HG03575 (cell line): ENCODE data around the gene WDFY4.

Experiments
- ATAC-seq: cut with Tn5 transposase; IDR thresholded peaks from one replicate; pipeline ENCODE4 v1.9.1; 2021; ENCODE audit not compliant: unreplicated experiment, insufficient number of reproducible peaks, low FRiP score; ENCODE audit errors: extremely low read depth

WDFY4 gene

DNA sequence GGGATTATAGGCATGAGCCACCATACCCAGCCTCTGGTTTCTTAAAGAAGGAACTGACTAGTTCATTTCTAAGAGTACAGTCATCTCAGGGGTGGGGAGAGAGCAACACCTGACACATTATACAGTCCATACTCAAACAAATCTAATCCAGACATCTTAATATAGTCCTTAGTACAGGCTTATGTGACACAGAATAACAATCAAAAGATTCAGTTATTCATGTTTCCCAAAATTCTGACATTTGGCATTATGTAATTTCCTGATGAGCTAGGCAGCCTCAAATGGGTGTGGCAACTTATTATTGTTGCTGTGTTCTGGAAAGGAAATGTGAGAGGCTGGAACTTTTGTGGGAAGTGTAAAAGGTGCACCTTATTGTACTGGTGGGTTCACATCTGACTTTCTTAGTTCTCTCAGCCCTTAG lies 116.3 kb downstream of the WDFY4 start:
- ATAC-seq: no peak

DNA sequence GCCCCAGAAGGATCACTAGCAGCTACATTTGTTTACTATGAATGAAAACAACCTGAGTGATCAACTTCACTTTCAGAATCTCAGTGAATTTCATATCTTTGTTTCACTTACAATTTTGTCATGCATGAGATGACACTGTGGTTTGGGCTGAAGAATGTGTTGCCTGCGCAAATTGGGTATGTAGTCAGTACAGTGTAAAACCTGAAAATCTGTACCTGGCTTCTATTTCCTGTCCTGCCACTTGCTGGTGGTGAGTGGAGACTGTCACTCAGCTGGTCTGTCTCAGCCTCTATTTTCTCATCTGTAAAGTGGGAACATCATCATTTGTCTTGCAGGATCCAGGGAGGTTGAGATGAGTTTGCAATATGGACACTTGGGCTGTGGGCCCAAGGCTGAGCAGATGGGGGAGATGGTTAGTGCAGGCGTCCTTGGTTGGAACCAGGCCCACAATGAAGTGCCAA lies 118.0 kb downstream of the WDFY4 start:
- peak; percentile 80 for ATAC-seq

DNA sequence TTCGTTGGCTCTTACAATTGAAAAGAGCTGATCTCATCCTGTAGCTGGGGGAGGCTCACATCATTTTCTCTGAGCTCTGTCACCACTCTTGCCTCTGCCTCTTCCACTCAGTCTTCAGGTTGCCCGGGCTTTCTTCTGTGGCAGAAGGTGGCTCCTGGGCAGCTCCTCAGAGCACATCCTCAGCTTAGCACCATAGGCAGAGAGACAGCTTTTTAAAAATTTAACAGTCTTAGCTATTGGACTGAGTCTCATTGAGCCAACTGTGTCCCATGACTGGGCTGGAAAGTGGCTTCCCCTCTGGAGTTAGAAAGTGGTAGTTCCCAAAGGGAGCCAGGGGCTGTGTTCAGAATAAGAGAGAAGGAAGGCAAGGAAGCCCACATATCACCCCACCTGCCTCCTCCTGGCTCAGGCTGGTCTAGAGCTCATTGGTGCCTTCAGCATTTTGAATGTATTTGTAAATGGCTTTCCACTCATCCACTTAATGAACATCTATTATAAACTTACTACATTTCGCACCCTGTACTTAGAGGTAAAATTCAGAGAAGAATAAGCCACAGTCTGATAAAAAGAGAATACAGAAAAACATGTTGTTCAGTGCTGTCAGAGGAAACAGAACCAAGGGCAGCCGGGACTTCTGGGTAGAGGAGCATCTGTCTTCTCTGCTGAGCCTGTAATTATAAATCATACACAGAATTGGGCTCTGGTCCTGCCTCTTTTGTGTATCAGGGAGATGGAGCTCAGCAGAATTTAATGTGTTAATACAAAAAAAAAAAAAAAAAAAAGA lies 119.3 kb downstream of the WDFY4 start:
- ATAC-seq: no peak

DNA sequence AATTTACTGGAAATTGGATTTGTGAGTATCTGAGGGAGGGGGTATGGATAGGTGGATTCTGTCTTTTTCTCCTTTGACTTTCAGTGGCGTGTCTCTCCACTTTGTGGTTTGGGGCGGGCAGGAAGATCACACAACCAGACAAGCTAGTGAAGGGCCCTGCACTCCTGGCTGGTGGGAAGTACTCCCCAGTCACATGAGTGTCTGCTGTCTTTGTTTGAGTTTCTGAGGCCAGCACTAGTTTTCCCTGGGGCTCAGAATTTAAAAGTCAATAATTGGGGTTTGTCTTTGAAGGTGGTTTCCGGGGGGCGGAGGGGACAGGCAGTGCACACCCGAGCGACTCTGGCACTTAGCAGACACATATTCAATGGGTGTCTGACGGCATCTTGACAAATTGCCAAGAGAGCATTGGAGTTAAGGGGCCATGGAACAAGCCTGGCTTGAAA lies 120.1 kb downstream of the WDFY4 start:
- no peak for ATAC-seq

DNA sequence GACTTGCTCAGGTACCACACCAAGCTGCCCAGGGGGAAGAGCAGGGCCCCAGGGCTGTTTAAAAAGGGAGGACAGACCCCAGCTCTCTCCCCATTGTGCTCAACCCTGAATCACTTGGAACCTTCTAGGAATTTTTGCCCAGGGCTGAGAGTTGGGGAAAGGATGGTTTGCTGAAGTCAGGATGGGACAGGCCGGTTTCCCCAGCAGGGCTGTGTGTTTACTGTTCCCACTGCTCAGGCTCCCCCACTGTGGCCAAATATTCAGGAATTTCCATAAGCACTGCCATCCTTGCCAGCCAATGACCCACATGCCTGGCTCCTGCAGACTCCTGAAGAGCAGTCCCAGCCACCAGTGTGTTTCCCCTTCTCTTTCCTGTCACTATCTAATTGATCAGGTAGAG lies 120.7 kb downstream of the WDFY4 start:
- no peak for ATAC-seq

DNA sequence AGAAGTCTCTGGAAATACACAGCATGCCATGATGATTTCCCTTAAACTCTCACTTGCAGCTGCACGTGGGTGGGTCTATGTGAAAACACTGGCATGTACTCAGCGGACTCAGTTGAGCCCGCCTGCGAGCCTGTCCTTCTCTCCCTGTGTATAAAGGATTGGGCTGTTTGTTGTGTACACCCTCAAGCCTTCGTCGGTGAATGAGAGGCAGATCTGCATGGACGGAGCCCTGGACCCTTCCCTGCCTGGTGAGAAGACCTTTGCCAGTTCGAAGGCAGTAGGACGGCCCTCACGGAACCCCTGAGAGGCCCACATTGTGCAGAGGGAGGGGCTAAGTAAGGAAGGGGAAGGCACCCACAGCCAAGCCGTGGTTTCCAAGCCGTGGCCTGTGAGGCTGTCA lies 121.2 kb downstream of the WDFY4 start:
- ATAC-seq: no peak

DNA sequence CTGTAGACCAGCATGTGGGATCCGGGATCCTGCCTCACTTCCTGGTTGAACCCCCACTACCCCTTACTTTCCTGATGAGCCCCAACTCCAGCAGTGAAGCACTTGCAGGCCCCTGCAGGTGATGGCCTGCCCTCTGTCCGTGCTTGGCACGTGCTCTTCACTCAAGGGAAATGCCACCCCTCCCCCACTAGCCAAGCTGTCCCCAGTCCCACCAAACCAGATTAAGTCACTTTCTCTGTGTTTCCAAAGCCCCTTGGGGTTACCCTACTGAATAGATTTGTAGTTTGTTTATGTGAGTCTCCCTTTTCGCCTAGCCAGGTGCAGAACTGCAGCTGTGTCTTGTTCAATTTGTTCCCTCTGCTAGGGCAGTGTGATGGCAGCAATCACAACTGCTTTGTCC lies 121.7 kb downstream of the WDFY4 start:
- no peak for ATAC-seq

DNA sequence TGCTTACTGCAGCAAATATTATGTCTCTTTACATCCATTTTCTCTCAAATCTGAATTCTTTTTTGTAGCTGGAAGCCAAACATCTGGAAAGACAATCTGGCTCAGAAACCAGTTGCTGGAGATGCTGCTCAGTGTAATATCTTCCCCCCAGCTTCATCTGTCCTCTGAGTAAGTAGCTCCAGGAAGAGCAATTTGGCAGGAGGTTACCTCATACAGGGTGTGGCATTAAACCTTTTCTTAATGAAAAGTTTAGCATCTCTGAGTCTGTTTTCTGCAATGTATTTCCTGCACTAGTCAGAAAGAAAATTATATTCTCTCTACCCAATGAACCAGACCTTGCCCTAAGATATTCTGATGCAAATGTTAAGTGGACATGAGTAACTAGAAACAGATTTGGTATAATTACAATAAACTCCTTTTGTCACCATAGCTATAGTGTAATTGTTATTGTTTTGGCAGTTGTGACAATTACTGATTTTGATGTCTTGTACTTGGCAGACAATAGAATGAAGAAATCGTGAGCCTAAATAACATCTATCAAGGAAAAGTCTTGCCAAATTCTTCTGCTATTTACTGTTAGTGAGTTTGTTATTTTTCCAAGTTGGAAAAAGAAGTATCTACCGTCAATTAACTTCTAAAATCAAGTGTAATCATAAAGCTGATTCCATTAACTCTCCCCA lies 123.3 kb downstream of the WDFY4 start:
- ATAC-seq: no peak

DNA sequence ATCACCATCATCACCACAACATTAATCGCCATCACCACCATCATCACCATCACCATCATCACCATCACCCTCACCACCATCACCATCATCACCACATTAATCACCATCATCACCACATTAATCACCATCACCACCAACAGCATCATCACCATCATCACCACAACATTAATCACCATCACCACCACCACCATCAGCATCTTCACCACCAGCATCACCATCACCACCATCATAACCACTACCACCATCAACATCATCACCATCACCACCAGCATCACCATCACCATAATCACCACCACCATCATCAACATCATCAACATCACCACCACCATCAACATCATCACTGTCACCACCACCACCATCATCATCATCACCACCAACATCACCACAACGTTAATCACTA lies 124.6 kb downstream of the WDFY4 start:
- no peak for ATAC-seq

DNA sequence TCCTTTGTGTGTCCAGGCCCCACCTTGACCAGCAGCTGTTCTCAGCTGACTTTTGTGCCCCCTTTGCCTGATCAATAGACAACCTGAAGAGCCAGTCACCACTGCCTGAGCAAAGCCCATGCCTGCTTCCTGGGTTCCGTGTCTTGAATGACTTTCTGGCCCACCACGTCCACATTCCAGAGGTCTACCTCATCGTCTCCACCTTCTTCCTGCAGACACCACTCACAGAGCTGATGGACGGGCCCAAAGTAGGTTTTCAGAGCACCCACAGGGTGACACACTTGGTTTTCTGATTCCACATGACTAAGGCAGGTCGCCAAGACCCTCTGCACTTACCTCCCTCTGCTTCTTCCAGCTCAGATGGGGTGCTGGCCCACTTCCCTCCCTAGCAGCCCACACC lies 126.8 kb downstream of the WDFY4 start:
- no peak for ATAC-seq

DNA sequence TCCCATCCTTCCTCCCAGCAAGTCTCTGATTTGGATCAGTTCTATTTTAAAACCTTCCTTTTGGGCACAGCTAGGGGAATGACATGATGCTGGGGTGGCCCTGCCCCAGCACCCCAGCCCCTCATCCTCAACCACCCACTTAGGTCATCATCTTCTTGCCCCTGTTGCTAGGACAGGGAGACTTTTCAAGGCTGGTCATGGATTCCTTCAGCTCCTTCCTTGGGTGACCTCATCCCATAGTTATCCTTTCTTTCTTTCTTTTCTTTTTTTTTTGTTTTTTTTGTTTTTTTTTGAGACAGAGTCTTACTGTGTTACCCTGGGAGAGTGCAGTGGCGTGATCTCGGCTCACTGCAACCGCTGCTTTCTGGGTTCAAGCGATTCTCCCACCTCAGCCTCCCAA lies 127.2 kb downstream of the WDFY4 start:
- ATAC-seq: no peak

DNA sequence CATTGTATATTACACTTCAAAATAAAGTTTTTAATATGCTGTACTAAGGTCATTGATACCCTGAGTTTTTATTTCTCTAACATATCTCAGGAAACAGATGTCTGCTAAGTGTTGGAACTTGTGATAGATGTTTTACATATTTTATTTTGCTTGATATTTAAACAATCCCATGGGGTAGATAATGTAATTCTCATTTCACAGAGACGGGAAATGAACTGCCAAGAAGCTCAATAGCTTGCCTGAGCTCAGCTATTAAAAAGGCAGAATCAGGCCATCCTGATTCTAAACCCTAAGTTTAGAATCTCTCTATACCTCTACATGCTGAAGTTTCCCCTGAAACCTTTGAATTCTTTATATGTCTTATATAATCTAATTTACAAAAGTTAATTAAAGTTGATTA lies 128.6 kb downstream of the WDFY4 start:
- ATAC-seq: no peak

DNA sequence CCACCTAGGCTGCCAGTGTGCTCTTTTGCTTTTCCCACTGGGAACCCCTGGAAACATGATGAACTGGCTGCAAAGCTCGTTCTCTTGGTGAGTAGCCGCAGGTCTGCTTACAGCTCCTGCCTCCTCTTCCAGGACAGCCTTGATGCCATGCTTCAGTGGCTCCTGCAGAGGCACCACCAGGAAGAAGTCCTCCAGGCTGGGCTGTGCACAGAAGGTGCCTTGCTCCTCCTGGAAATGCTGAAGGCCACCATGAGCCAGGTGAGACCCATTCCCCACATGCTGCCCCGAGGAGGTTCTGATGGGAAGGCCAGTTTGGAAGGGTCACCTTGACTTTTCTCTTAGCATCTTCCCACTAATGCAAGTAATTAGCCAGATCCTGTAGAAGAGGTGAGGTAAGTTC lies 129.2 kb downstream of the WDFY4 start:
- ATAC-seq: no peak

DNA sequence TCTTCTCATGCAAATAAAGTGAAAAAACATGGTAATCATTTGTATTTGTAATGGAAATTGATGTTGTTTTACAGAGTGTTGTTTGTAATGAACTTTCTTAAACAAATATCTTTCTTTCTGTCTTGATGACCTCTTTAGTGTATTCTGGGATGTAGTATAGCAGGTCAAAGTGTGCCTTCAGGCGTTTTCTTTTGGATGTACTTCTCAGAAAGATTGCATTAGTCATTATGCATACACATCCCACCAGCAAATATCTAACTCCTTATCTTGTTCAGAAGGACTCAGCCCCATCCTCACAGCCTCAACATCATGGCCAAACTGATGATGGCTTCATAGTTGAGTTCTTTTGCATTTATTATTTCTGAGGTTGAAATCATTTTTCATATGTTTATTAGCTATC lies 130.3 kb downstream of the WDFY4 start:
- no peak for ATAC-seq

DNA sequence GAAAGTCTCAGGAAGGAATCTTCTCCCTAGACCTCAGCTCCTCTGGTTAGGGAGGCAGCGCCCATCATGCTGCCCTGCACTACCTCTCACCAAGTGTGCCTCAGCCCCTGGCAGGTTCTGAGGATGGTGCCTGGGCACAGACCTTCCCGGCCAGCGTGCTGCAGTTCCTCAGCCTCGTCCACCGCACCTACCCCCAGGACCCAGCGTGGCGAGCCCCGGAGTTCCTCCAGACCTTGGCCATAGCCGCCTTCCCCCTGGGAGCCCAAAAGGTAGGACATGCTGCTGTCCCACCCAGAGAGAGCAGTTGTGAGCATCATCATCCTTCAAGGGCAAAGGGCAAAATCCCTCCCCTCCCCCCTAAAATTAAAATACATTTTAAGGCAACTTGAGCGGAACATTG lies 132.5 kb downstream of the WDFY4 start:
- ATAC-seq: no peak

DNA sequence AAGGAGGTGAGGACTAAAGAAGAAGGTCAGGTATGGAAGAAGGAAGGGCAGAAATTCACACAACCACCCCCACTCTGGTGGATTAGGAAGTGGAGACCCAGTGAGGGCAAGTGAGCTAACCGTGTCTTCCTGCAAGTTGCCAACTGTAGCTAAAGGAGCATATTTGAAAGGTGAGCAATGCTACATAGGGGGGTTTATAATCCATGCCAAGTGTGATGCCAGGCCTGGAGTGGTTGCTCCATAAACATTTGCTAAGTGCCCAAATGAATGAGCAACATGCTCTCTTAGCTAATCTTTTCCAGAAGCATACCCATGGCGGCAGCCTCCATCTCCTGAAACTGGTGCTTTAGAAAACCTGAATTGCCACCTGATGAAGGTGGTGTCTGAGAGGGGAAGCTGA lies 133.4 kb downstream of the WDFY4 start:
- ATAC-seq: no peak

DNA sequence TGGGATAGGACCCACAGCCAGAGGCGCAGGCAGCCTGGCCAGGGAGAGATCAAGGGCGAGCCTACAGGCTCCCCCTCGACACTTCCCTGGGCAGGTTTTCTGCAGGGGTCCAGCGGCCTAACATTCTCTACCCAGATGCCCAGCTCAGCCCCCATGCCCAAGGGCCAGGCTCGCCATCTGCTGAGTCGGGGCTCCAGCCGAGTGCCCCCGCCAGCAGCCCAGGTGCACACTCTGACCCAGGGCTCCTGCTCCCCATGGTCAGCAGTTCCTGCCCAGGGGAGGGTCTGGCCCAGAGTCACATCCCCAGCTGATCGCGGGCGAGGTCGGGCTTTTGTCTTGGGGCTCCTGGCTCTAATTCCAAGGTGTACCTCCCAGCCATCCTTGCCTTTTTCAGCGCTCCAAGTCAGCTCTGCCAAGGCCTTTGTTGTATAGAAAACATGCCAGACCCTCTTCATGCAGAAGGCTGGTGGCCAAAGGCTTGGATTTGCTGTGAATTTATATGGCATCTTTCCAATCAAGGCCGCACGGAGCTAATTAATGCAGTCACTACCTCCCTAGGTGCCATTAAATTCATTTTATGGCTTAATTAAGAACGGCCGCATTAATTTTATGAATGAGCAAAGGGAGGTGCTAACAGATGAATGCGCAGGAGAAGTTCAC lies 134.3 kb downstream of the WDFY4 start:
- no peak for ATAC-seq

DNA sequence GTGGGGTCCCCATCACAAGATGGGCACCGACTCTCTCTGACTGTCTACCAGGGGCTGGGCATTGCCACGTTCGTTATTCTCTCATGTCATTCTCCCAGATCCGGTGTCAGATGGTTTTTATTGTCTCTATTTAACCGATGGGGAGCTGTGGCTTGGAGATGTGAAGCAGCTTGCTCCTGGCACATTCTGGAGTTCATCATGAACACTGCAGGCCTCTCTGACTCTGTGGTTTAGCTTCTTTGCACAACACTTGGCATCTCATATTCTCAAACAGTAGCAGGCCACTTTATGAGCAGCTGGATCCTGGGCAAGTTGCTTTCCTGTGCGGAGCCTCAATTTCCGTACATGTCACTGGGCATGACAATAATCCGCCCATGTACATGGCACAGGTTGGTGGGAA lies 135.1 kb downstream of the WDFY4 start:
- ATAC-seq: no peak

DNA sequence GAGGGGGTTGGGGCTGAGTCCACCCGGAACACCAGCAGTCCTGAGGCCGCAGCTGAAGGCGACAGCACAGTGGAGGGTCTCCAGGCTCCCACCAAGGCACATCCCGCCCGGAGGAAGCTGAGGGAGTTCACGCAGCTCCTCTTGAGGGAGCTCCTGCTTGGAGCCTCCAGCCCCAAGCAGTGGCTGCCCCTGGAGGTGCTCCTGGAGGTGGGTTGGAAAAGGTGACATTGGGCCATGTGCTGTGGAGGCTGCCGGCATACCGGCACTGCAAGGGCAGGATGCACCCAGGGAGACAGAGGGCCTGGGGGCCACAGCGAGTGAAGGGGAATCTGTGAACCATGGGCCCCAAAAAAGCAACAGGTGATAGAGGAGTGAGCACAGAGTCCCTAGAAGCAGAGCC lies 135.6 kb downstream of the WDFY4 start:
- ATAC-seq: no peak

DNA sequence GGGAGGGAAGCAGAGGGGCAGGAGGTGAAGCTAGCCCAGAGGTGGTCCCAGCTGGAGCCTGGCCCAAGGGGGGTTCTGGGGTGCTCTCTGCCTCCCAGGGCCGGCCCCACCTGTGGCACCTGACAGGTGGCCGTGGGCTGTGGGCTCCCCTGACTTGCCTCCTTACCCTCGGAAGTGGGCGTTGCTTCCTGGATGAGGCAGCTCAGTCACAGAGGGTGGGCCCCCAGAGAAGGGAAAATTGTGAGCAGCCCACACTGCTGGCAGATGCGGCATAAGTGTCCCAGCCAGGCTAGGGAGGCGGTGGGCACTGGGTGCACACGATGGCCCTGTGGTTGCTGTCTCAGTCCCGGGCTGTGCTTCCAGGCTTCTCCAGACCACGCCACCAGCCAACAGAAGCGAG lies 136.0 kb downstream of the WDFY4 start:
- no peak for ATAC-seq
